ENCODE data around the gene GRK2.

- TF ChIP-seq CTCF (optimal IDR thresholded peaks at IDR 0.05 in 1 of 3, IDR thresholded peaks at IDR 0.05 in 1 of 3, conservative IDR thresholded peaks at IDR 0.05 in 1 of 3; ENCODE audit: extremely low read depth in 1 of 3, insufficient read depth in 2 of 3, low read length in 3 of 3) (no peak), EZH2 (IDR thresholded peaks at IDR 0.05; ENCODE audit: low read length) (no peak)
Observed at GRCh38 chr11:67298786-67299185, 32.5 kb downstream of the GRK2 start.

Measured in keratinocyte (primary cell).